Endothelial cell of umbilical vein (primary cell): Measurements from ENCODE around the gene DNAH11. TPM values are rescaled to one million over a fixed set of nuclear protein-coding genes. Genes with fewer than 3 reads are reported as not detected.

Experiments used
- BruUV-seq: library from RNA; stranded (reverse); fragments of 400-500 nt; replicated peaks from 2 replicates; lab custom pipeline; 2021; lab: Mats Ljungman, UMichigan
- CTCF ChIA-PET: fragments of 300-600, 350-600 bp; sonication (Branson Sonifier 250); formaldehyde crosslinking; loops from one replicate; lab custom pipeline; 2021; ENCODE audit warnings: antibody characterized with exemption, inconsistent platforms; lab: Charles Lee
- POLR2A ChIA-PET: fragments of 300-600, 350-600 bp; sonication (Branson Sonifier 250); formaldehyde crosslinking; loops from one replicate; lab custom pipeline; 2021; ENCODE audit warnings: antibody characterized with exemption, inconsistent platforms; lab: Charles Lee
- DNase-seq: peaks from one replicate; pipeline ENCODE4 v3.0.0-alpha.2; 2011; ENCODE audit warnings: low read depth, low spot score
- FAIRE-seq: peaks from 2 replicates; lab custom pipeline; 2011; peaks lifted over from hg19 to GRCh38; lab: Jason Lieb, UNC
- H2AFZ ChIP-seq: 2 replicates; pipeline ENCODE4 v1.6.0; 2012; ENCODE audit warnings: low read depth, low read length, control low read depth, inconsistent platforms
- H3K27ac ChIP-seq: 2 replicates; pipeline ENCODE4 v1.5.1; 2011; ENCODE audit warnings: low read depth, mild to moderate bottlenecking, control low read depth, low read length, moderate library complexity; ENCODE audit not compliant: insufficient read depth
- H3K27me3 ChIP-seq, 2 experiments: 2 replicates each; pipeline versions ENCODE4 v1.6.0 to v1.6.1; 2011; ENCODE audit warnings: low read length in 2 of 2, mixed read lengths in 1 of 2; ENCODE audit not compliant: control insufficient read depth in 2 of 2, insufficient read depth in 2 of 2
- H3K36me3 ChIP-seq, 2 experiments: 2 replicates in 1 of 2; 3 replicates in 1 of 2; pipeline ENCODE4 v1.5.1; 2011; ENCODE audit warnings: low read length in 2 of 2, mild to moderate bottlenecking in 1 of 2, moderate library complexity in 1 of 2; ENCODE audit not compliant: control insufficient read depth in 2 of 2, insufficient read depth in 2 of 2; ENCODE audit errors: extremely low read depth in 1 of 2
- H3K4me1 ChIP-seq: 3 replicates; pipeline ENCODE4 v1.5.1; 2011; ENCODE audit warnings: mild to moderate bottlenecking, low read length; ENCODE audit not compliant: control insufficient read depth, insufficient read depth; ENCODE audit errors: extremely low read depth
- H3K4me2 ChIP-seq: 2 replicates; pipeline ENCODE4 v1.6.1; 2011; ENCODE audit warnings: low read length, control low read depth, mixed read lengths; ENCODE audit not compliant: insufficient read depth
- H3K4me3 ChIP-seq, 3 experiments: fragments of 200-600 bp in 1 of 3; sonication (generic), shearing (Covaris generic) in 1 of 3; replicated peaks in 1 of 3; 2 replicates each; pipeline ENCODE4 v1.5.1; 2011 to 2016; ENCODE audit warnings: control low read depth in 3 of 3, low read length in 3 of 3, mild to moderate bottlenecking in 2 of 3, inconsistent platforms in 1 of 3, low read depth in 1 of 3, moderate library complexity in 1 of 3; ENCODE audit not compliant: insufficient read depth in 1 of 3
- H3K79me2 ChIP-seq: 2 replicates; pipeline ENCODE4 v1.6.0; 2012; ENCODE audit warnings: low read length, inconsistent platforms; ENCODE audit not compliant: control insufficient read depth, insufficient read depth
- H3K9ac ChIP-seq: replicated peaks from 2 replicates; pipeline ENCODE3; 2011; ENCODE audit warnings: low read length, control low read depth; ENCODE audit not compliant: insufficient read depth; ENCODE audit errors: extremely low read depth
- H3K9me1 ChIP-seq: replicated peaks from 3 replicates; pipeline ENCODE4 v1.6.0; 2011; ENCODE audit warnings: mild to moderate bottlenecking, low read length; ENCODE audit not compliant: control insufficient read depth, insufficient read depth; ENCODE audit errors: extremely low read depth
- H3K9me3 ChIP-seq: replicated peaks from 2 replicates; pipeline ENCODE4 v1.5.1; 2012; ENCODE audit warnings: low read length, inconsistent platforms; ENCODE audit not compliant: control insufficient read depth, insufficient read depth
- H4K20me1 ChIP-seq: replicated peaks from 2 replicates; pipeline ENCODE3; 2011; ENCODE audit warnings: mild to moderate bottlenecking, low read length; ENCODE audit not compliant: control insufficient read depth, insufficient read depth; ENCODE audit errors: extremely low read depth
- EZH2 ChIP-seq: IDR thresholded peaks from 2 replicates; pipeline ENCODE4 v1.6.1; 2012; ENCODE audit warnings: borderline replicate concordance, low read depth, mild to moderate bottlenecking, moderate library complexity, low read length, inconsistent platforms; ENCODE audit not compliant: severe bottlenecking
- FOS ChIP-seq: IDR thresholded peaks from 2 replicates; pipeline ENCODE4 v1.6.1; 2011; ENCODE audit warnings: mild to moderate bottlenecking, low read length, moderate library complexity, borderline replicate concordance; ENCODE audit not compliant: insufficient read depth
- GATA2 ChIP-seq: IDR thresholded peaks from 2 replicates; pipeline ENCODE4 v1.7.0; 2011; ENCODE audit warnings: low read depth, mild to moderate bottlenecking, moderate library complexity, mixed read lengths, low read length; ENCODE audit not compliant: insufficient read length, insufficient read depth
- JUN ChIP-seq: IDR thresholded peaks from 2 replicates; pipeline ENCODE4 v1.6.1; 2011; ENCODE audit warnings: borderline replicate concordance, low read depth; ENCODE audit not compliant: insufficient read length, insufficient read depth
- MYC ChIP-seq: IDR thresholded peaks from one replicate; pipeline ENCODE4 v1.6.1; 2011; ENCODE audit warnings: mild to moderate bottlenecking, low read depth, low read length
- POLR2A ChIP-seq: IDR thresholded peaks from 2 replicates; pipeline ENCODE4 v1.6.1; 2012; ENCODE audit warnings: low read depth, mild to moderate bottlenecking, control low read depth, low read length
- POLR2AphosphoS5 ChIP-seq: IDR thresholded peaks from 2 replicates; pipeline ENCODE4 v1.6.1; 2012; ENCODE audit warnings: low read depth, mild to moderate bottlenecking, control low read depth, low read length, moderate library complexity; ENCODE audit not compliant: insufficient read depth
- dilution Hi-C: fragments of 300-500 bp; cut with MboI; formaldehyde crosslinking; loops from one replicate; pipeline ENCODE4 v1.15.0; 2019; ENCODE audit warnings: low sequenced_read_pairs; ENCODE audit not compliant: extremely low pct_ligation_motif_present
- intact Hi-C: fragments of 100-400 bp; cut with micrococcal nuclease; formaldehyde crosslinking; loops from one replicate; pipeline ENCODE4 v1.10.0; 2022
- polyA plus RNA-seq, 4 experiments: library from polyadenylated mRNA; depleted of rRNA in 3 of 4; stranded (reverse) in 3 of 4; unstranded in 1 of 4; fragments of >200 nt; gene quantifications; 2 replicates each; pipeline versions ENCODE4 v1.2.1 to v1.2.3, GENCODE V29; 2011 to 2012; ENCODE audit warnings: missing spikeins in 1 of 4
- total RNA-seq: library from RNA; stranded (reverse); gene quantifications from 2 replicates; pipeline ENCODE4 v1.2.3, GENCODE V29; 2021
- TF ChIP-seq, protein P1 (sequence below), 2 donors: IDR thresholded peaks; 1 replicate in 1 of 2; 2 replicates in 1 of 2; pipeline ENCODE4 v1.5.1; 2011; ENCODE audit warnings: low read length in 2 of 2, mild to moderate bottlenecking in 2 of 2, moderate library complexity in 2 of 2, control low read depth in 1 of 2, inconsistent platforms in 1 of 2, low read depth in 1 of 2; ENCODE audit not compliant: insufficient read depth in 1 of 2; ENCODE audit errors: extremely low read depth in 1 of 2
- TF ChIP-seq, protein P2 (sequence below): IDR thresholded peaks from 2 replicates; pipeline ENCODE4 v1.6.1; 2011; ENCODE audit not compliant: insufficient read depth, insufficient read length

DNAH11 gene
- total and polyA plus RNA-seq, 2 donors (not counting 3 experiments of a cell fraction or from before 2014, with no cell fraction given): 0.69 to 0.91 TPM

DNA sequence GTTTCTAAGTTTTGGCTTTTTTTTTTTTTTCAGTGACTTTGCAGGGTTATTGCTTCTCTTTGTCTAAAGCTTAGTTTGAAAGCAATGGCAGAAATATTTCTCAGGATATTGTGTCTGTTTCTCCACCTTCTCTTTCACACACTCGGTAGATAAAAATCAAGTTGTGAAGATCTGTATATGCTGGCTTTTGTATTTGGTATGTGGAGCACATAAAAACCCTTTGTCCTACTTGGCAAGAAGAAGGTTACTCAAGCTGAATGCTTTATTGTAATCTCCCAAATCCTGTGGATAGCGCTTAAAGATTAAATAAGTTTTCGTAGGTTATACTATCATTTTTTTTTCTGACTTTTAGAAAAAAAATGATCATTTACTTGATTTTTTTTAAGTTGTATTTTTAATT, 230.5 kb downstream of the DNAH11 start:
- Histone ChIP-seq H2AFZ (no peak overlapping the region), H3K27ac (no peak overlapping the region), H3K9ac (no peak overlapping the region), H3K4me3 (no peak overlapping the region), H3K4me2 (no peak overlapping the region), H3K4me1 (no peaks in the 10 kb centered on the region), H3K27me3 (peaks cover 2% of the 10 kb centered on the region in 2 experiments), H3K9me1 (no peaks in the 10 kb centered on the region), H4K20me1 (no peaks in the 10 kb centered on the region), H3K79me2 (no peaks in the 10 kb centered on the region), H3K9me3 (no peaks in the 10 kb centered on the region), H3K36me3 (no peaks in the 10 kb centered on the region)
- no TSS peak for BruUV-seq
- intact Hi-C loops: loop anchor here (5.0 kb wide), 2 partner anchors 229 to 309 kb away; no protein-coding TSS in a partner anchor
- DNase-seq (no peak), FAIRE-seq (no peak)
- TF ChIP-seq JUN: no peak
- TF ChIP-seq, protein P1, sequence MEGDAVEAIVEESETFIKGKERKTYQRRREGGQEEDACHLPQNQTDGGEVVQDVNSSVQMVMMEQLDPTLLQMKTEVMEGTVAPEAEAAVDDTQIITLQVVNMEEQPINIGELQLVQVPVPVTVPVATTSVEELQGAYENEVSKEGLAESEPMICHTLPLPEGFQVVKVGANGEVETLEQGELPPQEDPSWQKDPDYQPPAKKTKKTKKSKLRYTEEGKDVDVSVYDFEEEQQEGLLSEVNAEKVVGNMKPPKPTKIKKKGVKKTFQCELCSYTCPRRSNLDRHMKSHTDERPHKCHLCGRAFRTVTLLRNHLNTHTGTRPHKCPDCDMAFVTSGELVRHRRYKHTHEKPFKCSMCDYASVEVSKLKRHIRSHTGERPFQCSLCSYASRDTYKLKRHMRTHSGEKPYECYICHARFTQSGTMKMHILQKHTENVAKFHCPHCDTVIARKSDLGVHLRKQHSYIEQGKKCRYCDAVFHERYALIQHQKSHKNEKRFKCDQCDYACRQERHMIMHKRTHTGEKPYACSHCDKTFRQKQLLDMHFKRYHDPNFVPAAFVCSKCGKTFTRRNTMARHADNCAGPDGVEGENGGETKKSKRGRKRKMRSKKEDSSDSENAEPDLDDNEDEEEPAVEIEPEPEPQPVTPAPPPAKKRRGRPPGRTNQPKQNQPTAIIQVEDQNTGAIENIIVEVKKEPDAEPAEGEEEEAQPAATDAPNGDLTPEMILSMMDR (IDR thresholded peaks at IDR 0.05; ENCODE audit: extremely low read depth in 1 of 2, insufficient read depth in 1 of 2, low read depth in 1 of 2, low read length in 2 of 2): no peak
- TF ChIP-seq MYC: no peak
- no peak for TF ChIP-seq POLR2AphosphoS5
- no peak for TF ChIP-seq FOS
- TF ChIP-seq, protein P2, sequence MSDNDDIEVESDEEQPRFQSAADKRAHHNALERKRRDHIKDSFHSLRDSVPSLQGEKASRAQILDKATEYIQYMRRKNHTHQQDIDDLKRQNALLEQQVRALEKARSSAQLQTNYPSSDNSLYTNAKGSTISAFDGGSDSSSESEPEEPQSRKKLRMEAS: no peak
- no peak for TF ChIP-seq EZH2
- no peak for TF ChIP-seq GATA2
- TF ChIP-seq POLR2A: no peak
- POLR2A ChIA-PET: no interaction called here
- CTCF ChIA-PET: interaction anchor here (0.6 kb wide), 1 partner anchor 84 kb away, joined by 3 read pairs; no protein-coding TSS in a partner anchor
- dilution Hi-C loops: no loop called here
